Fibroblast of lung (primary cell): ENCODE data around the gene CCR3. TPM values are rescaled to one million over a fixed set of nuclear protein-coding genes. Genes with fewer than 3 reads are reported as not detected.

ENCODE experiments used
- DNase-seq, 2 donors: peaks; one replicate each; pipeline versions ENCODE4 v3.0.0 to v3.0.0-alpha.2; 2010; ENCODE audit warnings: low read depth in 2 of 2
- H2AFZ ChIP-seq: 2 replicates; pipeline ENCODE4 v1.5.1; 2012; ENCODE audit warnings: low read length, control low read depth, inconsistent platforms
- H3K27ac ChIP-seq: 2 replicates; pipeline ENCODE4 v1.5.1; 2011; ENCODE audit warnings: low read length, control low read depth; ENCODE audit not compliant: insufficient read depth
- H3K27me3 ChIP-seq: 2 replicates; pipeline ENCODE4 v1.5.1; 2011; ENCODE audit warnings: mild to moderate bottlenecking, low read length; ENCODE audit not compliant: control insufficient read depth, insufficient read depth
- H3K36me3 ChIP-seq: 2 replicates; pipeline ENCODE4 v1.5.1; 2011; ENCODE audit warnings: low read length; ENCODE audit not compliant: control insufficient read depth, insufficient read depth
- H3K4me1 ChIP-seq: 2 replicates; pipeline ENCODE4 v1.5.1; 2011; ENCODE audit warnings: low read length; ENCODE audit not compliant: control insufficient read depth, insufficient read depth; ENCODE audit errors: extremely low read depth
- H3K4me2 ChIP-seq: 2 replicates; pipeline ENCODE4 v1.5.1; 2011; ENCODE audit warnings: low read length, control low read depth; ENCODE audit not compliant: insufficient read depth; ENCODE audit errors: extremely low read depth
- H3K4me3 ChIP-seq, 4 experiments: fragments of 200-600 bp in 1 of 4; sonication (generic) in 1 of 4; replicated peaks in 1 of 4; 2 replicates each; pipeline ENCODE4 v1.5.1; 2011 to 2016; ENCODE audit warnings: low read length in 4 of 4, low read depth in 3 of 4, mild to moderate bottlenecking in 3 of 4, control low read depth in 2 of 4, inconsistent platforms in 1 of 4, mixed read lengths in 1 of 4; ENCODE audit not compliant: insufficient read depth in 1 of 4; ENCODE audit errors: control extremely low read depth in 1 of 4
- H3K79me2 ChIP-seq: 2 replicates; pipeline ENCODE4 v1.5.1; 2012; ENCODE audit warnings: mild to moderate bottlenecking, low read length, inconsistent platforms; ENCODE audit not compliant: control insufficient read depth, insufficient read depth
- H3K9ac ChIP-seq: 2 replicates; pipeline ENCODE4 v1.5.1; 2011; ENCODE audit warnings: mild to moderate bottlenecking, low read length, control low read depth; ENCODE audit not compliant: insufficient read depth
- H3K9me3 ChIP-seq: 2 replicates; pipeline ENCODE4 v1.5.1; 2012; ENCODE audit warnings: low read depth, low read length; ENCODE audit not compliant: control insufficient read depth, insufficient read depth
- H4K20me1 ChIP-seq: 2 replicates; pipeline ENCODE4 v1.5.1; 2011; ENCODE audit warnings: low read length; ENCODE audit not compliant: control insufficient read depth, insufficient read depth; ENCODE audit errors: extremely low read depth
- EZH2 ChIP-seq: IDR thresholded peaks from 2 replicates; pipeline ENCODE4 v1.5.1; 2012; ENCODE audit warnings: low read length, control low read depth, mild to moderate bottlenecking; ENCODE audit errors: missing control alignments
- polyA plus RNA-seq, 2 donors: library from polyadenylated mRNA; depleted of rRNA in 1 of 2; stranded (reverse) in 1 of 2; unstranded in 1 of 2; fragments of >200 nt; gene quantifications; 2 replicates each; pipeline ENCODE4 v1.2.1, GENCODE V29; 2011 to 2012; ENCODE audit warnings: missing spikeins in 1 of 2
- total RNA-seq: library from RNA; depleted of rRNA; stranded (reverse); fragments of >200 nt; gene quantifications from 2 replicates; pipeline ENCODE4 v1.2.1, GENCODE V29; 2014
- TF ChIP-seq, protein P1 (sequence below), 2 donors: IDR thresholded peaks in 1 of 2; conservative IDR thresholded peaks in 1 of 2; 1 replicate in 1 of 2; 2 replicates in 1 of 2; pipeline ENCODE4 v1.5.1; 2011 to 2012; ENCODE audit warnings: low read length in 2 of 2, control low read depth in 1 of 2, inconsistent platforms in 1 of 2, low read depth in 1 of 2, mild to moderate bottlenecking in 1 of 2

The CCR3 gene
- total and polyA plus RNA-seq, 2 donors (not counting 1 experiment from before 2014, with no cell fraction given) = 0.16 to 0.17 TPM

DNA sequence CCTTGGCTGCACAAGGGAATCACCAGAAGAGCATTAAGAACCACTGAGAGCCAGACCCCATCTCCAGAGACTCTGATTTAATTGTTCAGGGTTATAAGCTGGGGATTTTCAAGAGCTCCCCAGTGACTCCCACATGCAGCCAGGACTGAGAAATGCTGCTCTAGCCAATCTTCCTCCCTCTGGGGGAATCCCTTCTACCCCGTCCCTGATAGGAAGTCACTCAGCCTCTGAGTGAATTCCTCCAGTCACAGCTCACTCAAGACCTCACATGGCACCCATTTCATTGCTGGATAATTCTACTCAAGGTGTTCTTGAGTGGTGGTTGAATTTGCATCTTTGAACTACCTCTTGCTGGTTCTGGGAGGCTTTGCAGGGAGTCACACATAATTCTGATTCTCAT lies 10.7 kb downstream of the CCR3 start:
- no peak overlapping the region for H3K27ac ChIP-seq
- no peaks in the 10 kb centered on the region for H3K27me3 ChIP-seq
- TF ChIP-seq, protein P1, sequence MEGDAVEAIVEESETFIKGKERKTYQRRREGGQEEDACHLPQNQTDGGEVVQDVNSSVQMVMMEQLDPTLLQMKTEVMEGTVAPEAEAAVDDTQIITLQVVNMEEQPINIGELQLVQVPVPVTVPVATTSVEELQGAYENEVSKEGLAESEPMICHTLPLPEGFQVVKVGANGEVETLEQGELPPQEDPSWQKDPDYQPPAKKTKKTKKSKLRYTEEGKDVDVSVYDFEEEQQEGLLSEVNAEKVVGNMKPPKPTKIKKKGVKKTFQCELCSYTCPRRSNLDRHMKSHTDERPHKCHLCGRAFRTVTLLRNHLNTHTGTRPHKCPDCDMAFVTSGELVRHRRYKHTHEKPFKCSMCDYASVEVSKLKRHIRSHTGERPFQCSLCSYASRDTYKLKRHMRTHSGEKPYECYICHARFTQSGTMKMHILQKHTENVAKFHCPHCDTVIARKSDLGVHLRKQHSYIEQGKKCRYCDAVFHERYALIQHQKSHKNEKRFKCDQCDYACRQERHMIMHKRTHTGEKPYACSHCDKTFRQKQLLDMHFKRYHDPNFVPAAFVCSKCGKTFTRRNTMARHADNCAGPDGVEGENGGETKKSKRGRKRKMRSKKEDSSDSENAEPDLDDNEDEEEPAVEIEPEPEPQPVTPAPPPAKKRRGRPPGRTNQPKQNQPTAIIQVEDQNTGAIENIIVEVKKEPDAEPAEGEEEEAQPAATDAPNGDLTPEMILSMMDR (conservative IDR thresholded peaks at IDR 0.05 in 1 of 2, IDR thresholded peaks at IDR 0.05 in 1 of 2; ENCODE audit: low read depth in 1 of 2, low read length in 2 of 2) = no peak
- TF ChIP-seq EZH2 = no peak
- H2AFZ ChIP-seq = no peak overlapping the region
- H3K4me2 ChIP-seq = no peak overlapping the region
- no peak overlapping the region for H3K4me3 ChIP-seq
- H3K36me3 ChIP-seq = no peaks in the 10 kb centered on the region
- H4K20me1 ChIP-seq = no peaks in the 10 kb centered on the region
- H3K4me1 ChIP-seq = no peaks in the 10 kb centered on the region
- no peaks in the 10 kb centered on the region for H3K9me3 ChIP-seq
- H3K9ac ChIP-seq = no peak overlapping the region
- no peaks in the 10 kb centered on the region for H3K79me2 ChIP-seq
- DNase-seq = no peak

- Histone ChIP-seq H3K4me3 (no peak overlapping the region), H3K79me2 (no peaks in the 10 kb centered on the region), H3K9ac (no peak overlapping the region), H3K9me3 (no peaks in the 10 kb centered on the region), H3K36me3 (no peaks in the 10 kb centered on the region), H4K20me1 (no peaks in the 10 kb centered on the region), H3K27ac (no peak overlapping the region), H3K4me2 (no peak overlapping the region), H3K4me1 (no peaks in the 10 kb centered on the region), H3K27me3 (no peaks in the 10 kb centered on the region), H2AFZ (no peak overlapping the region)
- DNase-seq = no peak
- TF ChIP-seq EZH2 = no peak
- TF ChIP-seq, protein P1 (conservative IDR thresholded peaks at IDR 0.05 in 1 of 2, IDR thresholded peaks at IDR 0.05 in 1 of 2; ENCODE audit: low read depth in 1 of 2, low read length in 2 of 2) = no peak
Observed at GRCh38 chr3:46258525-46258924, 16.3 kb downstream of the CCR3 start.

- Histone ChIP-seq H3K9me3 (no peaks in the 10 kb centered on the region), H3K4me2 (no peak overlapping the region), H3K36me3 (no peaks in the 10 kb centered on the region), H3K9ac (no peak overlapping the region), H2AFZ (no peak overlapping the region), H3K27me3 (no peaks in the 10 kb centered on the region), H4K20me1 (no peaks in the 10 kb centered on the region), H3K4me3 (no peak overlapping the region), H3K27ac (no peak overlapping the region), H3K79me2 (no peaks in the 10 kb centered on the region), H3K4me1 (no peaks in the 10 kb centered on the region)
- no peak for TF ChIP-seq EZH2
- TF ChIP-seq, protein P1 (conservative IDR thresholded peaks at IDR 0.05 in 1 of 2, IDR thresholded peaks at IDR 0.05 in 1 of 2; ENCODE audit: low read depth in 1 of 2, low read length in 2 of 2) = no peak
- no peak for DNase-seq
Observed at GRCh38 chr3:46261926-46262594, 19.8 kb downstream of the CCR3 start.
